GM20000 (cell line): ENCODE measurements around the gene IGF1R.

Experiments used
- DNase-seq: peaks from one replicate; pipeline ENCODE4 v3.0.0; 2012; ENCODE audit warnings: low spot score
- CTCF ChIP-seq: IDR thresholded peaks from 2 replicates; pipeline ENCODE4 v1.5.1; 2012; ENCODE audit warnings: mild to moderate bottlenecking, control low read depth; ENCODE audit errors: extremely low read depth, missing control alignments

IGF1R gene

GRCh38 chr15:98734466-98735199, 86.3 kb downstream of the IGF1R start:
- no peak for TF ChIP-seq CTCF
- no peak for DNase-seq

- no peak for TF ChIP-seq CTCF
- DNase-seq, result no peak
These were observed 87.0 kb downstream of the IGF1R start for GRCh38 chr15:98735304-98735703.

GRCh38 chr15:98735895-98736617, 87.7 kb downstream of the IGF1R start:
- TF ChIP-seq CTCF, result no peak
- DNase-seq, result no peak

- DNase-seq, result no peak
- TF ChIP-seq CTCF, result no peak
These were observed 88.8 kb downstream of the IGF1R start for GRCh38 chr15:98737159-98737558.

- no peak for TF ChIP-seq CTCF
- DNase-seq, result no peak
These were observed 89.4 kb downstream of the IGF1R start for GRCh38 chr15:98737721-98738120.

- DNase-seq, result no peak
- no peak for TF ChIP-seq CTCF
These were observed 90.5 kb downstream of the IGF1R start for GRCh38 chr15:98738689-98739401.

GRCh38 chr15:98740295-98740694, 92.0 kb downstream of the IGF1R start:
- TF ChIP-seq CTCF, result no peak
- DNase-seq, result no peak
